GM19324 (cell line): Measurements from ENCODE around the gene MSH2.
"Not testable (repeated sequence)": the region's sequence is repeated elsewhere in the genome, so short reads cannot be mapped to it uniquely, and the experiment has no call there.

Experiments used
- ATAC-seq: cut with Tn5 transposase; IDR thresholded peaks from one replicate; pipeline ENCODE4 v1.9.1; 2021; ENCODE audit warnings: mild to moderate bottlenecking, moderate library complexity; ENCODE audit not compliant: unreplicated experiment, low FRiP score

Gene MSH2

DNA sequence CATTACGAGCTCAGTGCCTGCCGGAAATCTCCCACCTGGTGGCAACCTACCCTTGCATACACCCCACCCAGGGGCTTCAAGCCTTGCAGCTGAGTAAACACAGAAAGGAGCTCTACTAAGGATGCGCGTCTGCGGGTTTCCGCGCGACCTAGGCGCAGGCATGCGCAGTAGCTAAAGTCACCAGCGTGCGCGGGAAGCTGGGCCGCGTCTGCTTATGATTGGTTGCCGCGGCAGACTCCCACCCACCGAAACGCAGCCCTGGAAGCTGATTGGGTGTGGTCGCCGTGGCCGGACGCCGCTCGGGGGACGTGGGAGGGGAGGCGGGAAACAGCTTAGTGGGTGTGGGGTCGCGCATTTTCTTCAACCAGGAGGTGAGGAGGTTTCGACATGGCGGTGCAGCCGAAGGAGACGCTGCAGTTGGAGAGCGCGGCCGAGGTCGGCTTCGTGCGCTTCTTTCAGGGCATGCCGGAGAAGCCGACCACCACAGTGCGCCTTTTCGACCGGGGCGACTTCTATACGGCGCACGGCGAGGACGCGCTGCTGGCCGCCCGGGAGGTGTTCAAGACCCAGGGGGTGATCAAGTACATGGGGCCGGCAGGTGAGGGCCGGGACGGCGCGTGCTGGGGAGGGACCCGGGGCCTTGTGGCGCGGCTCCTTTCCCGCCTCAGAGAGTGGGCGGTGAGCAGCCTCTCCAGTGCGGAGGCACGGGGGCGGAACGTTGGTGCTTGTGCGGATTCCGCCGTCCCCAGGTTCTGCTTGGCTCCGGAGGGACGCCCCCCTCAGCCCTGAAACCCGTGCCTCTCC is at the start of gene MSH2:
Gene MSH2, plus strand, starts transcription at position 352 of the 804 bp plus-strand sequence. Its CDS starts 36 bp downstream, at position 388.
- peak; percentile 99 for ATAC-seq

DNA sequence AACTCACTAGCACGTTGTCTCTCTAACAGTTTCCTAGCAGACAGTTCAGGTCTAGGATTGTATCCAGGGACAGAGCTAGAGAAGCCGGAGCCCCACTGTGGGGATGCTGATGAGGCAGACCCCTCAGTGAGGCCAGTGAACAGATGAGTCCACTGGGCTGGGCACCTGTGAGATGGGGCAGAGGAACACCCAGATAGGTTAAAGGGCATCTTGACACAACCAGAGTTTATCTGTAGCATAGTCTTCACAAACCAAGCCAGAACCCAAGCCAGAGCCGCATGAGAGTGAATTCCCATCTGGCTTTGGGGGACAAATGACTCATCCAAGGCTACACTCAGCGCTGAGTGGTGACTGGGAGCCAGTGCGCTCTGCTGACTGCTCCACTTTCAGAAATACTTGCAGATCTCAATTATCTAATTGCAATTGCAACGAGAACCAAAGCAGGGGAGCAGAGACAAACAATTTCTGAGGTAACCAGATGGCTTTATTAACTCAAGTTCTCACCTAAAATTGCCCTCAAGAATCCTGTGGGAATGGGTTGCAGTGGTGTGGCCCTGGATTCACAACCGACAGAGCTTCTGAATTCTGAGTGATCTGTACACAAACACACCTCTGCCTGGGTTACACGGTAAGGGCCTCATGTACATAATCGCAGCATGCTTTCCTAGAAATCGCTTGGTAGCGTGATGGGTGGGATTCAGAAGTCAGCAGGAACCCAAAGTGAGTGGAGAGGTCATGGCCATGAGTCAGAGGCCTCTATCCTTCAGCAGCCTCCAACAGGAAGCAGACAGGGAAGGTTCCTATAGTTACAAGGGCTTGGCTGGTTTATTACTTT is 48.7 kb upstream of the MSH2 start:
- no peak for ATAC-seq

DNA sequence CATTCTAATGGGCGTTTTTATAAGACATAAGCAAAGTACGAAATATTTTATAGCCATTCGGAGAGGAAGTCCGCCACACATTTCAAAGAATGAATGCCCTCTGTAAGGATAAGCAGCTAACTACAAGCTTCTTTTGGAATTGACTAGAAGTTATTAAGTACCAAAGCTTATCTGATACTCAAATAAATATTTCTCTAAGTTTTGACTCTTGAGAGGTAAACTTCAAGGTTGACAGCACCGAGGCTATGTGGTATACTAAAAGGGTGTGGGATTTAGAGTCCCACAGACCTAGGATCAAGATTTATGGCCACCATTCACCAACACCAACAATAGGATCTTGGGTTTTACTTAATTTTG is 48.1 kb upstream of the MSH2 start:
- ATAC-seq: no peak

DNA sequence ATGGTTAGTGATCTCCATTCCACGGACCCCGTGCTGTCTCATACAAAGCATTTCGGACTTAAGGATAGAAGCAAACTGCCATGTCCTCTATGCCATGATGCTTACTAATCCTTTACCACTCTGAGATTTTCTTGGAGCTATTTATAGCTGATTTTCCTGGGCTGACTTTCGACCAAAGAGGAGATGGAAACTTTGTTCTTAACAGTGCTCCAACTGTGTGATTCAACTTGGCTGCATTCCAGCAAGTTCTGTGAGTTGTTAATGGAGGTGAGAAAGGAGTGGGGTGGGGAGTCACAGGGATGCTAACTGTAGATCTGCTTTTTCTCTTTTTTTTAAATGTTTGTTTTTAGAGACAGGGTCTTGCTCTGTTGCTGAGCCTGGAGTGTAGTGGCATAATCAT is 45.5 kb upstream of the MSH2 start:
- ATAC-seq: no peak

DNA sequence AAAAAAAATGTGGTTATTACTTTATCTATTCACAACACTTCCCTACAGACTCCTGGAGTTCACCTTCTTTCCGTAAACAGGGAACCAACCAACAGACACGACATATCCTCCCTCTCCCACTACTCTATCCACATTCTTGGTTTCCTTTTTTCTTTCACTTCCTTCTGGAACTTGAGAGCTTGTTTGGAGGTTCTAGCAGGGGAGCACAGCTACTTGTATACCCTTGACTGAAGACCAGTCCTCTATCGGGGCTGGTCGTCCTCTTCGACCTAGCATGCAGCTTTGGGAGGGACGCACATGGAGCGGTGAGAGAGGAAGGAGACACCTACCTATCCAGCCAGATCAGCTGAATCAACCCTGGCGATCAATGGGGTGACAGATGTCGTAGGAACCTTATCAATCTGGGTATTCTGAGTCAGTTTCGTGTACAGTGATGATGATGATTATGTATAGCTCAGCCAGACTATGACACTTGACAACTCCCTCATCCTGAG is 43.5 kb upstream of the MSH2 start:
- ATAC-seq: no peak

DNA sequence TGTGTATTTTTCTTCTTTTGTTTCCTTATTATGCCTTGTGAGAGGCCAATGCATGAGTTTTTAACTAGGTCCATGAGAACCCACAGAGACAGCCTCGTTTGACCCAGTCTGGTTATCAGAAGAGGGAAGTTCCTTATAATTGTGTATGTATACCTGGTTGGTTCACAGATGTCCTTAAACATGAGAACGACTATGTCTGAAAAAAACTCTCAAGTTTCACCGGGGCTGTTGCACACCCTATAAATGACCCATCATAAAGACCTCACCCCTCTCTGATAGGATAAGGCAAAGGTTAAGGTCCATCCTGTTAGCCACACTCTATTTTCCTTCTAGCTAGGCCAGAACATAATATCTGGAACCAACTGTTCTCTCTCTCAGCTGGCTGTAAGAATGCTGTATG is 42.7 kb upstream of the MSH2 start:
- no peak for ATAC-seq

DNA sequence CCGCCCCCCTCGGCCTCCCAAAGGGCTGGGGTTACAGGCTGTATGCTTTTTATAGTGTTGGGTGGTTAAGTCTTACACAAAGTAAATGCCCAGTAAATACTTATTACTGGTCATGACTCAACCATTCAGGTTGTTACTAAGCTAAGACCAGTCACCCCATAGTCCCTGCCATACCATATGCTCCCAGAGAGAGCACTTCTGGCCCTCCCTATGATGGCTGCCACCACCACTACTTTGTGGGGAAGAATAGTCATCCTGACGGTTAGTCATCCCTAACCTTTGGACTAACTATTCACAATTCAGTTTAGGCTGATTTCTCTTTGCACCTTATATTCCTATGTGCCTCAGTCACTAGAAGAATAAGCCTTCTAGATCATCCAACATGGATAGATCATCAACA is 42.0 kb upstream of the MSH2 start:
- ATAC-seq: no peak

DNA sequence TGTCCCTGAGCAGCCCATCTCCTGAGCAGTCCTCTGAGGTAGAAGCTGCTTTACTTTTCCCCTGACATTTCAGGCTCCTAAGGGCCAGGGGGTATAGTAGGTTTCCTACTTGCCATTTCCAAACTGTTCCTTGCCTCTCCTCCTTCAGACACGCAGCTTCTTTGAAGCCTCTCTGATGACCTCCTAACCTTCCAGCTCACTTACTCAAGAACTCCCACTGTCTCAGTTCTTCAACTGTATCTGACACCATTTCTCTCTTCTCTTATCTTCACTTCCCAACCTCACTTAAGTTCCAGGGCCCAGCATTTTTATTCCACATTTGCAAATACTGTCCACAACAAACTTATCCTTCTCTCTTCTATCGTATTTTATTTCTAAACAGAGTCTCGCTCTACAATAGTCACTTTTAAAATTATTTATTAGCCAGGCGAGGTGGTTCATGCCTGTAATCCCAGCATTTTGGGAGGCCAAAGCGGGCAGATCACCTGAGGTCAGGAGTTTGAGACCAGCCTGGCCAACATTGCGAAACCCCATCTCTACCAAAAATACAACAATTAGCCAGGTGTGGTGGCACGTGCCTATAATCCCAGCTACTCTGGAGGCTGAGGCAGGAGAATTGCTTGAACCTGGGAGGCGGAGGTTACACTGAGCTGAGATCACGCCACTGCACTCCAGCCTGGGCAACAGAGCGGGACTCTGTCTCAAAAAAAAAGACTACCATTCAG is 41.3 kb upstream of the MSH2 start:
- ATAC-seq: not testable (repeated sequence)

DNA sequence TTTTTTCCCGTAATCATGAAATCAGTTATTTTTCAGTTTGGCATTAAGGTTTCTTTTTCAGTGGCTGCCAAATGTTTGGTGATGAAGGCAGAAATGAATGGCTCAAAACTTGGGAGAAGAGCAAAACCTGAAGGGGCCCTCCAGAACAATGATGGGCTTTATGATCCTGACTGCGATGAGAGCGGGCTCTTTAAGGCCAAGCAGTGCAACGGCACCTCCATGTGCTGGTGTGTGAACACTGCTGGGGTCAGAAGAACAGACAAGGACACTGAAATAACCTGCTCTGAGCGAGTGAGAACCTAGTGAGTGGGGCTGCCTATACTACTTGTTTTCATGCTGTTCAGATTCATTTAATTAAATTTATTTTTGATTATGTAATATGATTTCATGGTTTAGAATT is 29.2 kb upstream of the MSH2 start:
- ATAC-seq: no peak

DNA sequence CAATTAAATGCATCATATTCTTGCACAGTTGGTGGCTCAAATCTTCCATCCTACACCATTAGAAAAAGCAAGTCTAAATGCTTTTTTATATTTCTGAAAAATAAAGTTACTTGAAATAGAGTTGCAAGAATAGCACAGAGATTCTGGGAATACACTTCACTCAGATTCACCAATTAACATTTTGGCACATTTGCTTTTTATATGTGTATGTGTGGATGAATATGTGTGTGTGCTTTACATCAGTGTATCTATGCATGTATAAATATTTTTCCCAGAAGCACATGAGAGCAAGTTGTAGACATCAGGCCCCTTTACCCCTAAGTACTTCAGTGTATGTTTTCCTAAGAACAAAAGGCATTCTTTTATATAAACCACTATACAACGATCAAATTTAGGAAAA is 27.6 kb upstream of the MSH2 start:
- ATAC-seq: no peak

DNA sequence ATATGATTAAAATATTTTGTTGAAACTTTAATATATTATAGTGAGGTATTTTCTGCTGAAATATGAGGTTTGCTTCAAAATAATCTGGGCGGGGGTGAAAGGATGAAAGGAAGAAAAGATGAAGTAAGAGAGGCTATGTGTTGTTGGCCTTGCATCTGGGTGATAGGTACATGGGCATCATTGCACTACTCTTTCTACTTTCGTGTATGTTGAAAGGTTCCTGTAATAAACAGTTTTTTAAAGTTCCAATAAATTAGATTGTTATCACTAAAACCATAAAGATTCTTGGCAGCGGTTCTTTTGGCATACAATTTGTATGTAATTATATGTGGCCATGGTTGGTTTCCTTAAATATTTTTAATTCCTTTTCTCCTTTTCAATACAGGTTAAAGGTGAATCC is 23.6 kb upstream of the MSH2 start:
- no peak for ATAC-seq

DNA sequence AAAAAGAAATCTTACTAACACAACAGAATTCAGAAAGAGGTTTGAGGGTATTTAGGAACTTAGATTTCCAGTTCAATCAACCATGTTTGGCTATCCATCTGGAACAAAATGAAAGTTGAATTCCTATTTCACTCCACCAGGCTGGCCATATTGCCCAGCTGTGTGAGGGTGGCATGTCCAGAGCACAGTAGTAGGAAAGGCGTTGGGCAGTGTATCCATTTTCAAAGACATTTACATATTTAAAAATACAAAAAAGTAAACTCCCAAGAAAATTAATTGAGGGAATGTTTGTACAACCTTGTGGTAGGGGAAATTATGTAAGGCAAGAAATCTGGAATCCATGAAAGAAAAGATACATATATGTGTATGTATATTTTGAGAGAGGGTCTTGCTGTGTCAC is 21.5 kb upstream of the MSH2 start:
- no peak for ATAC-seq

DNA sequence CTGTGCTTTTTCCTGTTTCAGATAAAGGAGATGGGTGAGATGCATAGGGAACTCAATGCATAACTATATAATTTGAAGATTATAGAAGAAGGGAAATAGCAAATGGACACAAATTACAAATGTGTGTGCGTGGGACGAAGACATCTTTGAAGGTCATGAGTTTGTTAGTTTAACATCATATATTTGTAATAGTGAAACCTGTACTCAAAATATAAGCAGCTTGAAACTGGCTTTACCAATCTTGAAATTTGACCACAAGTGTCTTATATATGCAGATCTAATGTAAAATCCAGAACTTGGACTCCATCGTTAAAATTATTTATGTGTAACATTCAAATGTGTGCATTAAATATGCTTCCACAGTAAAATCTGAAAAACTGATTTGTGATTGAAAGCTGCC is 16.4 kb upstream of the MSH2 start:
- no peak for ATAC-seq

DNA sequence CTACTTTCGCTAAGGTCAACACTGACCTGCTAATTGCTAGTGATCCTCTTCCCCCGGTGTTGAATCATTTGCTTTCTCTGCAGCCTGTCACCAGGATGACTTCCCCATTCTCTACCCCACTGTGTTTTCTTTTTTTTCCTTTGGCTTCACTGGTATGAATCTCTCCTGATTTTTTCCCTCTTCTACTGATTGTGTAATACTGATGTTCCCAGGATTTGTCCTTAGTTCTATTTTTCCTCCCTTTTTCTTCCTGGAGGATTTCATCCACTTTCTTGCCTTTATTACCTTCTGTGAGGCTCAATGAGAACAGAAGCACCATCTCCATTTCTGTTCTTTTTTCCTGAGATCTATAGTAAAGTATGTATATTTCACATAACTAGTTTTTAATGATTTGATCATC is 14.1 kb upstream of the MSH2 start:
- no peak for ATAC-seq

DNA sequence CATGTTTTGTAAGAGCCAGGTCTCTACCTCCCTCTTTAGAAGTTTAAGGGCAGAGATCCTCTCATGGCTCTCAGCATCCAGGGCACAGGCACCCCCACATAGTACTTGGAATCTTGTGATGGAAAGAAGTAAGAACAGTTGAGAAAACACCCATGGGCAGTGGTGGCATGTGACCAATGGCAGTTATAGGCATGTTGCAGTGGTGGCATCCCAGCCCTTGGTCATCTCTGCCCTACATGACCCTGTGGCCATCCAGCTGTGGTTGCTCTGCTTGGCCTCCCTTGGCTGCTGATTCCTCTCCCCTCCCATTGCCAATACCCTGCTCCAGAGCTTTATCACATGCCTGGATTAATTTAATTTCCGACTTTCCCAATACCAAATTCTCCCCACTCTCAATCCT is 13.3 kb upstream of the MSH2 start:
- ATAC-seq: no peak

DNA sequence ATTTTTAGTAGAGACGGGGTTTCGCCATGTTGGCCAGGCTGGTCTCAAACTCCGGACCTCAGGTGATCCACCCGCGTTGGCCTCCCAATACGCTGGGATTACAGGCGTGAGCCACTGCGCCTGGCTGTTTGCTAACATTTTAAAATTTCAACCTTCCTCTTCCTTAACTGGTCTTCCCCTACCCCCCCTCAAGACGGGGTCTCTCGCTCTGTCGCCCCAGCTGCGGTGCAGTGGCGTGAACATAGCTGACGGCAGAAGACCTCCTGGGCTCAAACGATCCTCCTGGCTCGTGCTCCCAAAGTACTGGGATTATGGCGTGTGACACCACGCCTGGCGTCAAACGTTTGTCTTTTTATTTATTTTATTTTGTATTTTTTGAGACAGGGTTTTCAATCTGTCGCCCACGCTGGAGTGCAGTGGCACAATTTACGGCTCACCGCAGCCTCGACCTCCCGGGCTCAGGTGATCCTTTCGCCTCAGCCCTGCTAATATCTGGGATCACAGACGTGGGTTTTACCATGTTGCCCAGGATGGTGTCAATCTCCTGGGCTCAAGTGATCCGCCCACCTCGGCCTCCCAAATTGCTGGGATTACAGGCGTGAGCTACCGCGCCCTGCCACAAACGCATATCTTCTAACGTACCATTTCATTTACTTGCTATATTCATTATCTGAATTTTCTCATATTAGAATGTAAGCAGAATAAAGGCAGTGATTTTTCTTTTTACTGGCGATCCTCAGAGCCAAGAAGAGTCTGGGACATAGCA is 984 bp upstream of the MSH2 start:
- no peak for ATAC-seq

DNA sequence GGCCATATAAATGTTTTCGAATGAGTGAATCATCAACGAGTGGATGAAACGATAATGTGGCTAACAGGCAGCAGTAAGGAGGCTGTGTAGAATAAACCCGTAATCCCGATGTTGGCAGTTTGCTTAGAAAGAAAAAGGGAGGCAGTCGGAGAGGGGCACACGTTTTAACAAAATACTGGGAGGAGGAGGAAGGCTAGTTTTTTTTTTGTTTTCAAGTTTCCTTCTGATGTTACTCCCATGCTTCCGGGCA is 476 bp upstream of the MSH2 start:
- no peak for ATAC-seq

DNA sequence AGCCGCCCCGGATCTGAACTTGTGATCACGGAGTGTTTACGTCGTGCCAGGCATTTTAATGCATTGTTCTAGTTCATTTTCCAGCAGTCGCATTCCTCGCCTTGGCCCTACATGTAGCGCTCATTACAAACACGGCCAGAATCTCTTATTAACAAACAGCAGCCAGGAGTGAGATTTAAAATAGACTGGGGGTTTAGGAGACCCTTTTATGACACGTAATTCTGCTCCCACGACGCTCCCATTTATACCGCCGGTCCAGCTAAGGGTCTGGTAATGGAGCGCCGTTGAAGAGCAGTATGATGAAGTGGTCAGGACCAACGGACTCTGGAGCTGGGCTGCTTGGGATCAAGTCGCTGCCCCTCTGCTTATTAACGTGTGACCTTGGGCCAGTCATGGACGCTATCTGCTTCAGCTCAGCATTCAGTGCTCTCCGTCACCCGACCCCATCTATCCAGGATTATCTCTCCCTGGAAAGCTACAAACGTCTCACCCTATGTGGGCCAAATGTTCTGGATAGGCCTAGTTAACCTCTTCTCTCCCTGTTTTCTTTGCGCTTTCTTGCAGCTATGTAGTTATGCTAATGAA is 745 bp downstream of the MSH2 start:
- ATAC-seq: no peak

DNA sequence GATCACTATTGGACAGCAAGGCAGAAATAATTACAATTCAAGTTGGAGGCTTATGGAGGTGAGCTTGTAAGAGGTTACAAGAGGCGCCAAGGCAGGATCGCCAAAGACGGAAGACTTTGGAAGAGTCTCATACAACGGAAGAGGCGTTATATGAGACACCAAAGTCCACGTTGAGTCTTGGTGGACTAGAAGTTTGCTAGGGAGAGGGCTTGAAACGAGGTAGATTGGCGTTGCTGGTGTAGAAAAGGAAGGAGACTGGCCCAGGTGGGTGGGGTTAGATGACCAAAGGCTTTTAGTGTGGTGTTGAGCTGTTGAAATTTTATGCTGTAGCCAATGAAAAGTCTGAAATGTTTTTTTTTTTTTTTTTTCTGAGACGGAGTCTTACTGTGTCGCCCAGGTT is 1.4 kb downstream of the MSH2 start:
- ATAC-seq: no peak

DNA sequence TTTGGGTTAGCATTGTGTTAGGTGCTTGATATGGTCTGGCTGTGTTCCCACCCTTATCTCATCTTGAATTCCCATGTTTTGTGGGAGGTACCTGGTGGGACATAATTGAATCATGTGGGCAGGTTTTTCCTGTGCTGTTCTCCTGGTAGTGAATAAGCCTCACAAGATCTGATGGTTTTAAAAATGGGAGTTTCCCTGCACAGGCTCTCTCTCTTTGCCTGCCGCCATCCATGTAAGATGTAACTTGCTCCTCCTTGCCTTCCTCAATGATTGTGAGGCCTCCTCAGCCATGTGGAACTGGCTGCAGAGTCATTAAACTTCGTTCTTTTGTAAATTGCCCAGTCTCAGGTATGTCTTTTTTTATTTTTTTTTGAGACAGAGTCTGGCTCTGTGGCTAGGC is 2.8 kb downstream of the MSH2 start:
- ATAC-seq: no peak
